Tongue (tissue), 2 donors: Measurements from ENCODE around the gene TRPC6. TPM values are rescaled to one million over a fixed set of nuclear protein-coding genes. Genes with fewer than 3 reads are reported as not detected.

Experiments used
- DNase-seq: peaks from one replicate; pipeline ENCODE4 v3.0.0-alpha.2; 2015
- total RNA-seq: library from RNA; depleted of rRNA; stranded (reverse); fragments of >200 nt; gene quantifications from one replicate; pipeline ENCODE4 v1.2.3, GENCODE V29; 2014

The TRPC6 gene
- 20.7 TPM for total RNA-seq

DNA sequence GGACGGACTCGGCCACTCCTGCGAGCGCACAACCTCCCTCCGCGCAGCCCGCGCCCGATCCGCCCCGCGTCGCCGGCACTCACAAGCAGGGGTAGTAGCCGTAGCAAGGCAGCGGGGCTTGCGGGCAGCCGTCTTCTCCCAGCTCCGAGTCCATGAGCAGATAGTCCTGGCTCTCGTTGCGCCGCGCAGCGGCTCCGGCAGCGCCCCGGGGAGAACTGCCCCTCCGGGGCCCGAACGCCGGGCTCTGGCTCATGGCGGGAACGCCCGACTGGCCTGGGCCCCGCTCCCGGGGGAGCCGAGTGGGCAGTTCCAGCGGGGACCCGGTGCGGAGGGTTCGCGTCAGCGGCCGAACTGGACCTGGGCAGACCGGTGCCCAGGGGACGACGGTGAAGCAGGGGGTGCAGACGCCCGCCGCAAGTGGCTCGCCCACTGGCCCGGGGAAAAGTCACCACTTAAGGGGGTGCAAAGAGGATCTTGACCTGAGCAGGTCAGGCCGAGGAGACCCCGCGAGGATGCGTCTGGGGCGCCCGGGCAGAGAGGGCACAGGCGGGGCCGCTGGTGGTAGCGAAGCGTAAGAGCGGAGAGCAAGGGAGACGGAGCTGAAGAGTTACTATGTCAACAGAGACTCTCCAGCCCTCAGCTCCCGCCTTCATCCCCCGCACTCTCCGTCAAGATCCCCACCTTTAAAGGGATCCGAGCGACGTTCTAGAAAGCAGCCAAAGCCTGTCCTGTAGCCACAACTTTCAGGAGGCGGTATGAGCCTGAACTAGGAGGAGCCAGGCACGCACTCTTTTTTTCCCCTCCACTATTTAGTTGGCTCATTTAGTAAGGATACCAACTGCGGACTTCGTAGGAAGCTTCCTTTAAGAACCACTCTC is at the start of gene TRPC6:
TSS of gene TRPC6 (minus strand) at position 757 of the 878 bp plus-strand sequence. CDS start at position 253, 504 bp downstream.
- DNase-seq: peak; percentile 59

DNA sequence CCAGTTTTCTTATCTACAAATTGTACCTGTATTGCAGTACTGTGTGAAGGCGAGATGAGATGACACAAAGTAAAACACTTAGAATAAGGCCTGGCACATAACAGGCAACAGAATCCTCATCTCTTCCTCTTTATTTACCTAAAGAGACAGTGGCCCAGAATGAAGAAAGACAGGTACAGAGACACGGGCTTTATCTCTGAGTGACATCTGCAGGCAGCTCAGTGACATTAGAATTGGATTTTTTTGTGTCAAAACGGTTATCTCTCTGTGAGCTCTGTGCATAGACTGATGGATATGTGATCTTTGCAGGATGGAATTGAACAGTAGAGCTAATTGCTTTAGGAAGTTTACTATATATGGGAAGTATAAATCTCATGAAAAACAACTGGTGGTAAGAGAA is 36.2 kb upstream of the TRPC6 start:
- no peak for DNase-seq

DNA sequence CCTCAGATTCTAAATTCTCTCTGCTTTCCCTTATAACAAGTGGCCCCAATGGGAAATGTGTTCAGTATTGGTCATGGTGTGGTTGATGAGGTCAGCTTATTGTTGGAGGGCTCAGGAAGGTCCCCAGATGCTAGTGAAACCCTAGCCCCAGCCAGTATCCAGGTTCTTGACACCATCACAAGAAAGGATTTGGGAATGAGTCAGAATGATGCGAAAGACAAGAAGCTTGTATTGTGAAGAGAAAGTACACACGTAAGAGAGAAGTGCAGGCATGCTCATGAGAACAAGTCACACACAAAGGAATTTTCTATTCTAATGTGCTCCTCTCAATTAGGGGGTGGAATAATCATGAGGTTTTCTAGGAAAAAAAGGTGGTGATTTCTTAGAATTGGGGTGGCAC is 34.9 kb upstream of the TRPC6 start:
- DNase-seq: no peak

DNA sequence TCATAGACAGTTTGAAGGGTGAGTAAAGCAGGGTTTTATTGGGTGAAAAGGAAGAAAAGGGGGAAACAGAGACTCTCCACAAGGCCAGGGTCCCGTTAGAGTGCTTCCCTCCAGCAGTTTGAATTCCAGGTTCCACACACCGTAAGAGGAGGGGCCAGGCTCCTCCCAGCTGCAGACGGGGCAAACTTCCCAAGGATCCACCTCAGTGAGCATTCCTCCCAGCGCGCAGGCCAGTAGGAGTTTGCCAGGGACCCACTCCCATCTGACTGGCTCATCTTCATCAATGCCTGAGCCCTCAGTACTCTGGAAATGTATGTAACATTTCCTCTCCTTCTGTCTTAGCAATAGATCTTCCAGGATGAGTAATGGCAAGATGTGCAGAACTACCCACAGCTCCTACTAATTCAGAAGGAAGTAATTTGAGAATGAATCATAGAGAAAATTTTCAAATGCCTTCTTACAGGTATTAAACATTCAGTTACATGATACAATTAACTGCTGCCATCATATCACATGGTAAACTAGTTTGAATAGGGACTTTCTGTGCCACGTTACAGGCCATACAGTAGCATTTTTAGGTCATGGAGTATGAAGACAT is 34.0 kb upstream of the TRPC6 start:
- DNase-seq: no peak

DNA sequence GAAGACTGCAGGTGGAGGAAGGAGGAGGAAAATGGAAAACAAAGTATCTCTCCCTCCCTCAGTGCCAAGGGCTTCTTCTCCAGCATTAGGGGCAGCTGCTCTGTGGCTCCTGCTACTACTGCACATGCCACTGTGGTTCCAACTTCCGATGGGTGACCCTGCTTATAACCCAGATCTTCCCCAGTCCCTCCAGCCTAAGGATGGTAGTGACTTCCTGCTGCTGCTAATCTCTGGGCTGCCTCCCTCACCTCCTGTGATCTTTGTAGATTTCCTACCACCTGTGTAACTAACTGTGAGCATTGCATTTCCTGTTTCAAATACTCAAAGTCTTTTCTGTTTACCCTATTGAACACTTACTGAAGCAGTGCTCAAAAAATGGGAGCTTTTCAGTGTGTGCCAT is 28.7 kb upstream of the TRPC6 start:
- no peak for DNase-seq

DNA sequence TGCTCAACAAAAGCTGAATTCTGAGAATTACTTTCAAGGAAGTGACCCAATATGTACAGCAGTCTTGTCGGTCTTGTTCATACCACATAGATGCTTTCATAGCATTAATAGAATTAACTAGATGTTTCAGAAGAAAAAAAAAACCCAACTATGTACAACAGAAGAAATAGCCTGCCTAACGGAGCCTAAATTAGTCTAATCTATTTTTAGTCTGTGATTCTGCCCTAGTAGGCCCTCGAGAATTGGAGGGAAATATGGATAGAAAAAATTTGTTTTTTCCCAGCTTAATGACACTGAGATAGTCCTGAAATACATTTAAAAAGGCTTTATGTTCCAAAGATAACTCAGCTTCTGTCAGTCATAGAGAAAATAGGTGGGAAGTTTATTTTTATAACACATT is 17.1 kb upstream of the TRPC6 start:
- no peak for DNase-seq

DNA sequence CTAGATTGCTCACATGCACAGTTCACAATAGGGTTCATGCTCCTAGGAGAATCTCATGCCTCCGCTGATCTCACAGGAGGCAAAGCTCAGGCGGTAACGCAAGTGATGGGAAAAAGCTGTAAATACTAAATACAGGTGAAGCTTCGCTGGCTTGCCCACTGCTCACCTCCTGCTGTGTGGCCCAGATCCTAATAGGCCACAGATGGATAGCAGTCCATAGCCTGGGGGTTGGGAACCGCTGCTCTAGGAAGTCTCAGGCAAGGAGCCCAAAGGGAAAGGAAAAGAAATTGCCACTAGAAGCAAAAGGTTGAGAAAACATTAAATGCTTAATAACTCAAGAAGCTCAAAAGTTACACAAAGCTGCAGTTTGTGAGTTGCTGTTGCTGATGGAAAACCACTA is 3.2 kb upstream of the TRPC6 start:
- DNase-seq: no peak

DNA sequence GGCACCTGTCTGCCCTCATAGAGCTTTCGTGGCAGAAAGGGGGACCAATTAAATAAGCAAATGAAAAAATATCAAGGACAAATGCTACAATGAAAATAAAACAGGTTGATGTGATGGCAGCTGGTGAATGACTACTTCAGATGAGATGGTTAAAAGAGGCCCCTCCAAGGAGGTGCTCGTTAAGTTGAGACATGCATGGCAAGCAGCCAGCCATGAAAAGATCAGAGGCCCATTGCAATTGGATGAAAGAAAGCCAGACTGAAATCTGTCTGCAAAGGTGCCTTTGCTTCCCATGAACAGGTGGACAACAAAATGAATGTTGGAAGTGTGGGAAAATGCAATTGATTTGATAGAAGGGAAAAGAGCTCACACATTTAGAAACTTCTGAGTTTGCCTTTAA is 848 bp upstream of the TRPC6 start:
- peak; percentile 18 for DNase-seq

DNA sequence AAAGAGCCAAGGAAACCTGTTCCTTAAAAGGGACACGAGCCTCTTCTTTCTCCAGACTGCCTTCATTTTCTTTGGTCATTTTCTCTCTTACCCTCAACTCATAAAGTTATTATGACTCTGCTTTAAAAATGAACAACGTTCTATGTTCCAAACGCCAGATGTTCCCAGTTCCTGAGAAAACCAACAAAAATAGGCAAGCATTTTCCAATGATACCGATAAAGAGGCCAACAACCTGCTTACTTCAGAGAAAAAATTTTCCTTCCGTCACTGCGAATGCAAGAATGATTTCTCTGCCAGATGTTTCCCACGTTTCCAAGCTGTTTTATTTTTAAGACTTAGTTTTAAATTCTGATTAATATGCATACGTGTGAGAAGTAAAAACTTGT is 315 bp upstream of the TRPC6 start:
- peak; percentile 27 for DNase-seq

DNA sequence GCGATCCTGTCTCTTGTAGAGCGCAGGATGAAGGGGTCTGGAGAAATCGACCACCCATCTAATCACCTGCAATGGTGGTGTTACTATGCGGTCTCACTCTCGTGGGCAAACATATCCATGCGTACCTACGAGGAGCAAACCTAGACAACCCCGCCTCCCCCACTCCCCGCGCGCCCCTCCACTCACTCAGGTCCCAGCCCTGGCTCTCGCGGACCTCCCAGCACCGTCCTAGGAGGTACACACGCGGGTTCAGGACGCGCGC is 887 bp downstream of the TRPC6 start:
- peak; percentile 43 for DNase-seq

DNA sequence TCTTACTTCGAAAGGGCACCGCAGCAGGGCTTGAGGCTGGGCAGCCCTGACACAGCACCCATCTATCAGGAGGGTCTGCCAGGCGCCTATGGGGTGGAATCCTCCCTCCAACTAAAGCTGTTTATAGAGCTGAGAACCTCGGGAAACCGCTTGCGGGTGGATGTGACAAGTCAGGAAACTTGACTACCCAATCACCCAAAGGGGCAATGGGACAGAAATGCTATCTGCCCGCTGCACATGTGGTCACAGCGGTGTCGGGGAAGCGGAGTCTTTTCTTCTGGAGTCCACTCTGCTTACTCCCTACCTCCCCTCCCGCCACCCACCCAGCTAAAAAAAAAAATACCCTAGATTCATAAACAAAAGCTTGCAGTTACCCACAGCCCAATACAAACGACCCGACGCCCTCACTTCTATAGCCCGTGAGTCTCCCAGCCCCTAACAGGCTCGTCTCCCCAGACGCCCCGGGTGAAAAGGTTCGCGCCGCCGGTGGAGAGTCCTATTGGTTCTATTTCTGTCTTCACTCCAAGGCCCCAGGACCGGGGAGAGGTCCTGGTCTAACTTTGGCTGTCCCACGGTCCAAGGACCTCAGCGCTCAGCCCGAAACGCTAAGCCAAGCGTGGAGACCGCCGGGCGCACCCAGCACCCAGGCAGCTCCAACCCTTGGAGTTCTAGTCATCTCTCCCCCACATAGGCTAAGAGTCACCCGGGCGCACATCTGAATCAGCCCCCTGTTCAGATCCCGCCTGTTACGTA is 1.4 kb downstream of the TRPC6 start:
- DNase-seq: peak; percentile 24

DNA sequence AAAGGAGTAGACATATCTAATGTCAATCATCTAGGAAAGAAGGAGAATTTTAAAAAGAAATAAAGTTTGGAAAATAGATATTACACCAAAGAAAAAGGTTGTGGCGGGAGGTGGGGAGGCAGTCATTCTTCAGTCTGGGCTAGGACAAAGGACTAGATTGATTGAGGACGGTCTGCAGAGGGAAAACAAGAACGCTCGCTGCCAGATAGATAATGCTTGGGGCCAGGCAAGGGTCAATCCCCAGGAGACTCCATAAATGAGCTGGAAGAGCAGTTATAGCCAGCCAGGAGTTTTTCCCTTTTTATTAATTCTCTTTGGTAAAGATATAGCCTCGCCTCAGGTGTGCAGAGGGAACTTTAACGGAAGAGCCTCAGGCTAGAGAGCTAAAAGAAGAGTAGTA is 6.3 kb downstream of the TRPC6 start:
- DNase-seq: no peak

DNA sequence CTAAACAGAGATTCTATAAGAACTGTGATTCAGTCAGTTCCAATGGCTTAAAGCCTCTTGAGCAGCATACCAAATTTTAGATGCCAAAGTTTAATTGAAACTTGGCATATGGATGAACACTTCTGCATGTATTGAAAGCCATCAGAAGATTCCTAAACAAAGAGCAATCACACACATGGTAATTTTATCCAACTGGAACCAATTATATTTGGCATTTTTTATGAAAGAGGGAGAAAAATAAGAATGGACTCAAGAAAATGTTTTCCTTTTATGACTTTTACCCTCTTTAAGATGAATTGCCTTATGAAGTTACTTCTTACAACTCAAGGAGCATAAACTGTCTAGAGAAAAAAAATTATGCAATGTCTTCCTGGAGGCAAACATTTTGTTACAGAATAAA is 7.4 kb downstream of the TRPC6 start:
- DNase-seq: peak; percentile 75

DNA sequence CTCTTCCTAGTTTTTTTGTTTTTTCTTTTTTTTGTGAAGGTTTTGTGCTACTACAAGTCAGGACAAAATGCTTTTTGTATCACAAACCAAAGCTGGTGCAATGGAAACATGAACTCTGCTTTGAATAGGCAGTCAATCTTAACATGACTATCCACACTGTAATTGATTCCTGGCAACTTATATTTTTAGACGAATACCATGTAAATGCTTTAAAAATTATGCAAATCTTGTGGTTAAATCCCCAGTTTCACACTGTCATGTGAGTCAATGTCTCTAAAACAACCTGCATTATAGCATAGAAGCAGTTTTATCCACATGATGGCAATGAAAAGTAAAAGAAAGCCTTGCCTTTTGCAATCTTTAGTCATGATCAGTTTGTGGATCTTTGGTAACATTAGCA is 8.9 kb downstream of the TRPC6 start:
- peak; percentile 19 for DNase-seq

DNA sequence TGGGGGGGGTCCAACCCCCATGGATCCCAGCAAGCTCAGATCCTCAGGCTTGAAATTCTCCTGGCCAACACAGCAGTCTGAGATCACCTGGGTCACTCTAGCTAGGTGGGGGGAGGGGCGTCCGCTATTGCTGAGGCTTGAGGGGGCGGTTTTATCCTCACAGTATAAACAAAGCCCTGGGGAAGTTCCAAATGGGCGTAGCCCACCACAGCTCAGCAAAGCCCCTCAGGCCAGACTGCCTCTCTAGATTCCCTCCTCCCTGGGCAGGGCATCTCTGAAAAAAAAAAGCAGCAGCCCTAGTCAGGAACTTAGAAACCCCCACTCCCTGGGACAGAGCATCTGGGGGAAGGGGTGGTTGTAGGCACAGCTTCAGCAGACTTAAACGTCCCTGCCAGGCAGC is 16.7 kb downstream of the TRPC6 start:
- DNase-seq: no peak

DNA sequence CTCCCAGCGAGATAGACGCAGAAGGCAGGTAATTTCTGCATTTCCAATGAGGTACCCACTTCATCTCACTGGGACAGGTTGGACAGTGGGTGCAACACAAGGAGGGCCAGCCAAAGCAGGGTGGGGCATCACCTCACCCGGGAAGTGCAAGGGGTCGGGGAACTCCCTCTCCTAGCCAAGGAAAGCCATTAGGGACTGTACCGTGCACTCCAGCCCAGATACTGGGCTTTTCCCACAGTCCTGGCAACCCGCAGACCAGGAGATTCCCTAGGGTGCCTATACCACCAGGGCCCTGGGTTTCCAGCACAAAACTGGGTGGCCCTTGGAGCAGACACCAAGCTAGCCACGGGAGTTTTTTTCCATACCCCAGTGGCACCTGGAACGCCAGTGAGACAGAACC is 17.2 kb downstream of the TRPC6 start:
- no peak for DNase-seq

DNA sequence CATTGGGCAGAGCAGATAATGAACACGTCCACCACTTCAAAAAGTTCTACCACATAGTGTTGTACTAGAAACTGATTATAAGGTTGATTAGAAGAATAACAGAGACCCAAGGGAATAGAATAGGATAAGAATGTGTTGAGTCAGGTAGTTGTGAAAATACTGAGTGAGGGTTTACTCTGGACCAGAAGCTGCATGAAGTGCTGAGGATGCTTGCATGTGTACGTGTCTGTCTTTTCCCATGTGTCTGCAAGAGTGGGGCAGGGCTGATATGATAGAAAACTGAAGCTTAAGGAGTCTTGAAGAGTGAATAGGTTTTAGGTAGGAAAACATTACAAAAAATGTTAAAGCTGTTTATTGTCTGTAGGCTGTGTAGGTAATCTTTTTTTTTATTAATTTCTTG is 20.6 kb downstream of the TRPC6 start:
- no peak for DNase-seq

DNA sequence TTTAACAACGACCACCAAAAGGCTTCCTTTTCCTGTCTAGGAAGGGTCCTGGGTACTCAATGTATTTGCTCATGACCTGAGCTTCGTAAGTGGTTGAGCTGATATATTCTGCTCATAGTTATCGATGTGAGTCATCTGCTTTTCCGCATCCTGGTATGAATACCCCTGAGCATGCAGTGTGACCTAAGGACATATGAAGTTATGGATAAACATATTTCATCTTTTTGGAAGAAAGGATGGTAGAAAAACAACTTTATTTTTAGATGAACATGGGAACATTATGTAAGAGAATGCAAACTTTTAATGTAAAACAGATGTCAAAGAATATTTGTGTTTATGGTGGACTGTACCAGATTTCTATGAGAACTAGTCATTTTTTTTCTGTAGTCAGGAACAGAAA is 28.4 kb downstream of the TRPC6 start:
- DNase-seq: no peak

DNA sequence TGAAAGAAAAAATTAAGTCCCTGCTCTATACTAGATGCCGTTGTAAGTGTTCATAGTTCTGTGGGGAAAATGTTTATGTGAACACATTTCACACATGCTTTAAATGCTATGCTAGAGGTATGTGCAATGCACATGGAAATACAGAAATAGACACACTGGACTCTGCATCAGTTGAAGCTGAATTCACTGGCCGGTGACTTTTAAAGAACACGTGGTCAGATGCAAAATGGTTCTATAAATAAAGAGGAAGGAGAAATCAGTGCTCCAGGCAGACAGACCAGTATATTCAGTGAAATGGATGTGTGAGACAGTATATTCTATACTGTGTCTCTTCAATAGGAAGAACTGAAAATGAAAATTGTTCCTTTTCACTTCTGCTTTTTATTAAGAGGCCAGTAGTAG is 29.9 kb downstream of the TRPC6 start:
- peak; percentile 20 for DNase-seq

DNA sequence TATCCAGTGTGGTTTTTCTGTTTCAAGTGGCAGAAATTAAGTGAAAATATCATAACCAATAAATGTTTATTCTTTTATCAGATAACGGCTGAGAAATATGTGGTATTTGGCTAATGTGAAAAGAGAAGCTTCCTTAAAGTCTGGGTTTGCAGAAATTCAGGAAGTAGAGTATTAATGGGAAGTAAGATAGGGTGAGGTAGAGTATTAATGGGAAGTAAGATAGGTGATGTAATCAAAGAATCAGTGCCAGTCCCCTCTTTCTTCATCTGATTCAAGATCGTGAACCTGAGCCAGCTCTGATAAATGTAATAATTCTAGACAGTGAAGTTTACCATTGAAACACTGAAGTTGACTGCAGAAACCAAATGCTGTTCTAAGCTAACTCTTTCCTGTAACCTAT is 30.9 kb downstream of the TRPC6 start:
- DNase-seq: no peak

DNA sequence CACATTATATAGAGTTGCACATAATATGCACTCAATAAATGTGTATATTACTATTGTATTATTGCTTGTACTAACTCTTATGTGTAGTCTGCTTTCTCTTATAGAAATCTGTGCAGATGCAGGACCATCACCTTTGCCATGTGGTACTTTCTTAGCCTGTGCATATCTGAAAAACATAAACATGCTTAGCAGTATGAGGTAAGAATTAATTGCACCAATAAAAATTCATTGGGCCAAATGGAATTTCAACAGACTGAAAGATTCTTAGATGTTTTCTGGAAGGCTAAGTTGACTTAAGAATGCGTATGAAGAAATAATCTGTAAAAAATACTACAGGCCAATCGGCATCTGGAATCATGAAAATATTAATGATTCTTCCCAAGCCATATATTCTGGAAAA is 55.3 kb downstream of the TRPC6 start:
- DNase-seq: no peak

DNA sequence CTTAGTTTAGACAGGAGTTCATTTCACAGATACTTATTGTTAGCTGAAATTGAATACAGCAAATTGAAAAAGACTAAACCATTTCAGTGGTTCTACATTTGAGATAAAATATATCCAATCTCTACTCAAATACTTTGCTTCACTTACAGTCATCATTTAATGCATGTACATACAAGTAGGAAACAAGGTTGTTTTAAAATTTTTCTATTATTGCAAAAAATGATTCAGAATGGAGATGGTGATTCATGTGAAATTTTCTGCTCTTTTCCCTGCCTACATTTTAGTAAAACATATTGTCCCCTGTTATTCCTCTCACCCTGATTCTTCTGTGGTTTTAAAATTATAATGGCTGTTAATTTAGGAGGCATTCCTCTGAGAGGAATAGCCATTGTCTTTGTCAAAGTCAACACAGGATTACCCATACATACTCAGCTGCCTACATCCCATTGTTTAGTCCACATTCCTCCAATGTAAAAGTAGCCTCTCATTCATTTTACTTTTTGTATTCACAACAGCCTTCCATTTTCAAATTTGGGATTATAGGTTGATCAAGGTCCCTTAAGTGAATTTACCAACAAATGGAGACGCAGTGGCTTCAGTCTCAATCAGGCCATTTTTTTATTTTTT is 60.1 kb downstream of the TRPC6 start:
- no peak for DNase-seq

DNA sequence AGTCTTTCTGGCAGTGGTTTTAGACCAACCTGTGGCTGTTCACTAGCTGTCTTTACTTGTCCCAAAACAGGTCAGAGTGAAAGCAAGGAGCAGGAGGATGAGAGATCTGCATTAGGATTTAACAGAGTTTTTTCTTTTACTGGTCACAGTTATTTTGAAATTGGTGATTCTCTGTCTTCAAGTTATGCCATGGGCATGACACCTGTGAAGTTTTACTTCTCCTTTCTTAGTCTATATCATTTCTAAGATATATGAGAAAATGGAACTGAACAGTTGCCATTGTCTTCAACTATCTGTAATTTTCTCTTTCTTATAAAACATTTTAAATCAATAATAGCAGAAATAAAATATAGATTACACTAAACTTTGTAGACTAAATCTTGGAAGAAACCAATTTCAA is 60.6 kb downstream of the TRPC6 start:
- DNase-seq: no peak
